HG03103 (cell line): ENCODE data around the gene GALNT11.
"Not testable (repeated sequence)": the region's sequence is repeated elsewhere in the genome, so short reads cannot be mapped to it uniquely, and the experiment has no call there.

Experiments
- ATAC-seq: cut with Tn5 transposase; IDR thresholded peaks from one replicate; pipeline ENCODE4 v1.9.1; 2021; ENCODE audit warnings: low read depth; ENCODE audit not compliant: unreplicated experiment

GALNT11 gene

DNA sequence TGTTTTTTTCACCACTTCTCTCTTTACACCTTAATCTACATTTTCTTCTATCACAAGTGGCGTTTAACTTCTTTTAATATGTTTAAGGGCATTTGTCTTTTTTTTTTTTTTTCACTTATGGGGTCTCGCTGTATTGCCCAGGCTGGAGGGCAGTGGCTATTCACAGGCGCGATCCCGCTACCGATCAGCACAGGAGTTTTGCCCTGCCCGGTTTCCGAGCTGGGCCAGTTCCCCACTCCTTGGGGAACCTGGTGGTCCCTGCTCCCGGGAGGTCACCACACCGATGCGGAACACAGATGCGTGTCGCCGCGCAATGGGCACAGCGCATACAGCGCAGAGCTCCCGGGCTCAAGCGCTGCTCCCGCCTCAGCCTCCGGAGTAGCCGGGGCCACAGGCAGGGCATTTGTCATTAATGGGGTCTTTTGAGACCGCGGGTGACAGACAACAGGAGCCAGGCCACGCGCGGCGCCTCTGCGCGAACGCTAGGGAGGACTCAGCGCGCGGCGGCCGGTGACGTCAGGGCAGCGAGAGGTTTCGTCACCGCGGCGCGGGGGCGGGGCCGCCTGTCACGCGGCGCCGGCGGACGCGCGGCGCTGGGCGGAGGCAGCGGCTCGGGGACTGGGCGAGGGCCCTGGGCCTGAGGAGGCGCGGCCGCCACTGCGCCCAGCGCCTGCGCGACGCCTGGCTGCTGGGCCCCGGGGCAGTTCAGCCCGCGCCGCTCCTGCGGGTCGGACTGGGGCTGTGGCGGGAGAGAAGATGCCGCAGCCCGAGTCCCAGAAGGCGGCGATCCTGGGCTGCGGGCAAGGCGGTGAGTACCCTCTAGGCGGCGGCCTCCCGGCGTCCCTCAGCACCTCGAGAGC is at the start of gene GALNT11:
GALNT11 (plus strand) TSS at position 598 of the 860 bp plus-strand sequence. CDS start 68,554 bp downstream, outside the sequence.
- ATAC-seq: peak; percentile 88

DNA sequence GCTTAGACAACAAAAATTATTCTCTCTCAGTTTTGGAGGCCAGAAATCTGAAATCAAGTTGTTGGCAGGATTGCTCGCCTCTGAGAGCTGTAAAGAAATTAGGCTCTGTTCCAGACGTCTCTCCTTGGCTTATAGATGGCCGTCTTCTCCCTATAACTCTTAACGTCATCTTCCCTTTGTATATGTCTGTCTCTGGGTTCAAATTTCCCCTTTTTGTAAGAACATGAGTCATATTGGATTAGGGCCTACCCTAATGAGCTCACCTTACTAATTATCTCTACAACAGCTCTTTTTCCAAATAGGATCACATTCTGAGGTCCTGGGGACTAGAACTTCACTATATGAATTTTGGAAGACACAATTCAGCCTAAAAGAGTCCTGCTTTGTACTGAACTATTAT is 46.9 kb upstream of the GALNT11 start:
- no peak for ATAC-seq

DNA sequence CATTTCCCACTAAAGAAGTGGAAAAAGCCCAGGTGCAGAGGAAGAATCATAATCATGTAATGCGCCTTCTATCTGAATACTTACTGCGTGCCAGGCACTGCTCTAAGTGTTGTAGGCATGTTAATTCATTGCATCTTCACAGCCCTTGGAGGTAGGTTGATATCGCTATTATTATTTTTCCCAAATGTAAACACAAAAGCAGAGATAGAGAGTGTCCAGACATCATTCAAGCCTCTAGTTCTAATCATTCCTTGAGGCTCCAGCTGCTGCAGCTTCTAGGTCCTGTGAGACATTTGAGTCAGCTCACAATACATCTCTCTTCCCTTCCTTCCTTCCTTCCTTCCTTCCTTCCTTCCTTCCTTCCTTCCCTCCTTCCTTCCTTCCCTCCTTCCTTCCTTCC is 44.3 kb upstream of the GALNT11 start:
- ATAC-seq: no peak

DNA sequence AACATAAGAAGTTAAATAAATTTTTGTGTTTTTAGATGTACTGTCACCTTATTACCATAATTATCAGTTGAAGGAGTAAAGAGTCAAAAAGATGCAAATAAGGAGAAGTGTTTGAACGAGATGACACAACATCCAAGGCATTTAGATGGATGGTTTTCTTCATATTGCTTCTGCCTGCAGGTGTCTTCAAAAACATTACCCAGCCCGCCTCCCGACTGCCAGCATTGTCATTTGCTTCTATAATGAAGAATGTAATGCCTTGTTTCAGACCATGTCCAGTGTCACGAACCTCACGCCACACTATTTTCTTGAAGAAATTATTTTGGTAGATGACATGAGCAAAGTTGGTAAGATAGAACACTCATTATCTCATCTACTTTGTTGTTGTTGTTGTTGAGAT is 42.7 kb upstream of the GALNT11 start:
- ATAC-seq: no peak

DNA sequence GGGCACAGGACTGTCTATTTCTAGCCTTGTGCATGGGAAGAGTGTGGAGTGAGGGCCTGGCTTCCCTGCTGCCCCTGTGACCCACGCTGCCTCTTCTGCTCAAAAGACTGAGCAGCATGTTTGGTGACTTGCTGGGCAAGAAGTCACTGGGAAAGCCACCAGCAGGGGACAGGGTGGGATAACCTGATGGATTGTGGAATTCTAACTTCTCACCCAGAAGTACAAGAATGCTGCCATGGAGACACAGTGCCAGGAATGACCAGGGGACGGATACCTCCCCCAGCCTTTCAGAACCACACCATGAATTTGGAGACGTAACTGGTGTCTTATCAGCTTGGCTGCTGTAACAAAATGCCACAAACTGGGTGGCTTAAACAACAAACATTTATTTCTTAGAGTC is 40.9 kb upstream of the GALNT11 start:
- ATAC-seq: no peak

DNA sequence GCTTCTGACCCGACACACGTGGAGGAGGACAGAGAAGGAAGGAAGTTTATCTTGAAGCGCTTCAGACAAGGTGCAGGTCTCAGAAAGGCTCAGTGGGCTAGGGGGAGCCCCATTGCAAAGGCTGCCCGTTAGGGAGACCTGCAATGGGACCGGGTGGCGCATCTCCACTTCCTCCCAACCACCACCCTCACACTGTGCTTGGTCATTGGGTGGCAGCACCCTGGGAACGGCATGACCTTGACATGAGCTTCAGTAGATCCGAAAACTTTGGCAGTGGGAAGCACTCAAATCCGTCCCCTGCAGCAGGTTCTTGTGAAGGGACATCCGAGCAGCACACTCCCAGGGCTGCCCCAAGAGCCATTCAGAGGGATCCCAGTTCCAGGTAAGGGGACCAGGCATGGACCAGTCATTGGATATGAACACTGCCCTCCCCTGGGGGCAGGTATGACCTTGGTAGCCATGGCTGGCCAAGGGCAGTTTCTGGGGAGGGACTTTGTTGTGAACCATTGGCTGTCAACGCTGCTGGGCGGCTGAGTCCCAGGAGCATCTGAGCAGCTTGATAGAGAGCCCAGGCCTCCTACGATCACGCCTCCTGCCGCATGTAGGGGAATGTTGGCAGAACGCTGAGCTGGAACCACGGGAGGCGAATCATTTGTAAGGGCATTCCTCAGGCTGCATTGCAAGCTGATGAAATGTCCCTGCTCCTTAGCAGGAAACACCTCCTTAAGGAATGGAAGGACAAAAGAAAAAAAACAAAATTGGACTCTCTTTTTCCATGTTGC is 37.5 kb upstream of the GALNT11 start:
- no peak for ATAC-seq

DNA sequence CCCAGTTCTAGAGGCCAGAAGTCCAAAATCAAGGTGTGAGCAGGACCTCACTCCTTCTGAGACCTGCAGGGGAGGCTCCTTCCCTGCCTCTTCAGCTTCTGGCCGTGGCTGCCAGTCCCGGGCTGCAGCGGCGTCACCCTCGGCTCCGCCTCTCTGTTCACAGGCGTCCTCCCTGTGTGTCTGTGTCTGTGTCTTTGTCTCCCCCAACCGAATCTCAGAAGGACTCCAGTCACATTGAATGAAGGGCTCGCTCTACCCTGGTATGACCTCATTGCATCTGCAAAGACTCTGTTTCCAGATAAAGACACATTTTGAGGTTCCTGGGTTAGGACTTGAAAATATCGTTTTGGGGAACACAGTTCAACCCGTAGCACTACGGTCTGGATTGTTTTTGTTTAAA is 33.1 kb upstream of the GALNT11 start:
- peak; percentile 91 for ATAC-seq

DNA sequence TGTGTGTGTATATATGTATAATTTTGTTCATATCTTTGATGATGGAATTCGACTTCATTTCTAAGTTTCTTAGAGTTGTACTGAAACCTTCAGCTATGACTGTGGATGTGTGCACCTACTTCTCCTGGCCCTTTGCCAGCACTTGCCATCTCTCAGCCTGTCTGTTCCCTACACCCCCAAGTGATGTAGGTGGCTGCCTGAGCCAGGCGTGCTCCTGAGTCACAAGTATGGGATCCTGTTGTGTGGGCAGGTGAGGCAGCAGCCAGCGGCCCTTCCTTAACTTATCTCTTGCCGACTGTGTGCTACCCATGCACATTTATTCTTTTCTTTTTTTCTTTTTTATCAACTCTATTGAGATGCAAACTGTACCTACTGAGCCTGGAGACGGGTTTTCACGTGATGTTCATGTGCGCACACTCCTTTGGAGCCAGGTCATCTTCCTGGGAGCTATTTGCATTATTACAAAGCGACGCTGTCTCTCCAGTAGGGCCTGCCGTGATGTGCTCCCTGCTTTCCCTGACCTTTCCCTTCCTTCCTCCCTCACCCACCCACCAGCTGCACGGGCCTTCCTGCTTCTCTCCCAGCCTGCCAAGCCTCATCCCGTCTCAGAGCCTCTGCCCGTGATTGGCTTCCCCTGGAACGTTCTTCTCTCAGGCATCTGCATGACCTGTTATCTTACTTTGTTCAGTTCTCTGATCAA is 31.3 kb upstream of the GALNT11 start:
- no peak for ATAC-seq

DNA sequence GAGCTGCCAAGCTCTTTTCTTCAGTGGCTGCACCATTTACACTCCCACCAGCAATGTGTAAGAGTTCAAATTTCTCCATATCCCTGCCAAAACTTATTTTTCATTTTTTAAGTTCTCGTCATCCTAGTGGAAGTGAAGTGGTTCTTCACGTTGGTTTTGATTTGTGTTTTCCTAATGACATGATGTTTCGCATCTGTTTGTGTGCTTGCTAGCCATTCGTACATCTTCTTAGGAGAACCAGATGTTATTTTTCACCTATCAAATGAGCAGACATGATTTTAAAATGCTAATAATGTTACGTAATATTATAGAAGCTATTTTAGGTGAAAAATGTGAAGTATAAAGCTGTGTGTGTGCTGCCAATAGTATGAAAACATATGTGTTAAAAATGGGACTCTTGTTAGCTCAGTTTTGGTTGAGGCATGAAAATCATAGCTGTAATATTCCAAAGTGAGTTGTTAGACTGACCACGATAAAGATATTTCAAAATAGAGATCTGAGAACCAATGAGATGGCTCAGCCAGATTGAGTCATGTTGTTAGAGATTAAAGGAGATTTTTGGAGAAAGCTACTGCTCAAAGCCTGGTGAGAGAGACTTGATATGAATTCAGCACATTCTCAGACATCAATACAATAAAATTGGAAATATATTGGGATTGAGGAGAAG is 25.9 kb upstream of the GALNT11 start:
- no peak for ATAC-seq

DNA sequence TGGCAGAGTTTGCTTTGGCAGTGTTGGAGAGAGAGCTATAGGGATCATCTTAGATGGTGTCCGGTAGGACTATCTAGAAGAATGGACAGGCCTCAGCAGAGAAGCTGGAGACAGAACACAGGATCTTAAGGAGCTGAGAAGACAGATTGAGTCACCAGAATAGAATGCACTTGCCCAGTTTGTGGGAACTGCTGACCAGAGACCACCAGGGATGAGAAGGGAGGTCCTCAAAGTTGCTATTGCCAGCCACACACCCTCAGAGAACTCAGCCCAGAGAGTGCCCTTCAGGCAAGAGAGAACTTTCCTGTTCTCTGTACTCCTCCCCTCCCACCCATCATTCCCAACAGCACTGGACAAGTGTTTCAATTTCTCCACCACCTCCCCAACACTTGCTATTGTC is 25.3 kb upstream of the GALNT11 start:
- ATAC-seq: no peak

DNA sequence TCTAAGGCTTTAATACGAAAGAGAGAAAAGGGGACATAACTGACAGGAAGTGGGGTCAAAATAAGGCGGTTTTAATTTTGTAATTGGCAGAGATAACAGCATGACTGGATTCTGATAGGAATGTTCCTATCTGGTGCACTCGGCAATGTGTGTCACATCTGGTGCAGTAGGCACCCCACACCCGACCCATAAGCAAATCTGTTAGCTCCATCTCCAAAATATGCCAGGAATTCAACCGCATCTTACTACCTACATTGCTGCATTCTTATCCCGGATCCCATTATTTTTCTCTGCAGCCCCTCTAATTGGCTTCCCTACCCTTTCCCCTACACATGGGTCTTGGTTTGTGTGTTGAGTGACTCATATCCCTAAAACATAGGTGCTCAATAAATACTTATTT is 19.1 kb upstream of the GALNT11 start:
- no peak for ATAC-seq

DNA sequence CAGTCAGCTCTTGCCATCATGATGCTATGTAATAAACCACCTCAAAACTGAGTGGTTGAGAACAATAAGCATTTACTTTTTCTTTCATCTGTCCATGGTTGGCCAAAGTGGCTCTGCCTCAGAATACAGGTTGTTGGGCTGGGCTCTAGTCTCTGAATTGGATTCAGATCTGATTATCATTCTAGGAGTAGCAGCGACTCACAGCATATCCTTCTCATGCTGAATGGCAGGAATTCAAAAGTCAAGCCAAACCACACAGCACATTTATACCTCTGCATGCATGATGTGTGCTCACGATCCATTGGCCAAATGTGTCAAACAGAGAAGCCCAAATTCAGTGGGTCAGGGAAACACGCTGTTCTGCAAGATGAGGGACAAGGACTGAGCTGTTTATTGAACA is 13.6 kb upstream of the GALNT11 start:
- ATAC-seq: no peak

DNA sequence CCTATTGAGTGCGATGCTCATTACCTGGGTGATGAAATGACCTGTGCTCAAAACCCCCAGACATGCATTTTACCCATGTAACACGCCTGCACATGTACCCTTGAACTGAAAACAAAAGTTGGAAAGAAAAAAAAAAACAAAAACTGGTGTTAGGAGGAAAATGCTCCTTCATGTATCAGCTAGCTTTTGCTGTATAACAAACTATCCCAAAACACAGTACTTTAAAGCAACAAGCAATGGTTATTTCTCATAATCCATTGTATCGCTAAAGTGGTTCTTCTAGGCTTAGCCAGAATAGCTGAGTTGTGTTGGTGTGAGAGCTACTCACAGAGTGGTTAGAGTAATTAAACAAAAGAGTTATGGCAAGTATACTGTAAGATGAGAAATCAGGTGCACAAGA is 12.2 kb upstream of the GALNT11 start:
- ATAC-seq: no peak

DNA sequence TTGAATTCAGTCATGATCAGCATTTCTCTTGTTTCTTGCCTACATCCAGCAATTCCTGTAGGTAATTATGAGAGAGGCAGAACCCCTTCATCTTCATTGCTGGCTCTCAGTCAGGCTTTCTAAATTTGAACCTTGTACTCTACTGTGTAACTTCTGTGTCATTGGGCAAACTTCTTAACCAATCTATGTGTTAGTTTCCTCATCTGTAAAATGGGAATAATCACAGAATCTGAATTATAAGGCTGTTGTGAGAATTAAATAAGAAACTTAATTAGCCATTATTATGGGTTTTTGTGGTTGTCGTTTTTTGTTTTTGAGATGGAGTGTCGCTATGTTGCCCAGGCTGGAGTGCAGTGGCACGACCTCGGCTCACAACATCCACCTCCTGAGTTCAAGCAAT is 11.5 kb upstream of the GALNT11 start:
- no peak for ATAC-seq

DNA sequence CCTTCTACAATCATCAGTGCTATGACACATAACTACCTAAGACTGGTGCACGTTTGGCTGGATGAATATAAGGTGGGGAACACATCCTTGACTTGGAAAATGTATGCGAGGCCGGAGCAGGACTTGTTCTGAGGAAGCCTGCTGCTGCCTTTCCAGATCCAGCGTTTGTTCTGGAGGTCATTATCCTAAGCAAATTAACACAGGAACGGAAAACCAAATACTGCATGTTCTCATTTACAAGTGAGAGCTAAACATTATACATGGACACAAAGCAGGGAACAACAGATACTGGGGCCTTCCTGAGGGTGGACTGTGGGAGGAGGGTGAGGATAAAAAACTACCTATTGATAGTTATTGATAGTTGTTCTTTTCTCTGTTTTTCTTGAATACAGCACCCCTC is 10.8 kb upstream of the GALNT11 start:
- no peak for ATAC-seq

DNA sequence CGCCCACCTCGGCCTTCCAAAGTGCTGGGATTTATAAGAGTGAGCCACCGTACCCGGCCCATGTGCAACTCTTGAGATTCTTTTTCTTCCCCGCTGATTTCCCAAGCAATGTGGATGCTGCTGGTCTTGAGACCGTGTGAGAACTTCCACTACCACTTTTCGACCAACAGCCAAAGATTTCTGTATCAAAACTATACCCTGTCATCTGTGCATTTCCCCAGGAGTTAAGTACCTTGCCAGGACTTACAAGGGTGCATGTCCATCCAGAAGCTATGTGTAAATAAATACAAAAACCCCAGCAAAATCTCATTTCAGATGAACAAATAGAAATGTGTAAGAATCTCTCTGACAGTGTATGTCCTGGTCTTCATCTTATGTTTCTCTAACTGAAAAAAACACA is 9.9 kb upstream of the GALNT11 start:
- ATAC-seq: no peak

DNA sequence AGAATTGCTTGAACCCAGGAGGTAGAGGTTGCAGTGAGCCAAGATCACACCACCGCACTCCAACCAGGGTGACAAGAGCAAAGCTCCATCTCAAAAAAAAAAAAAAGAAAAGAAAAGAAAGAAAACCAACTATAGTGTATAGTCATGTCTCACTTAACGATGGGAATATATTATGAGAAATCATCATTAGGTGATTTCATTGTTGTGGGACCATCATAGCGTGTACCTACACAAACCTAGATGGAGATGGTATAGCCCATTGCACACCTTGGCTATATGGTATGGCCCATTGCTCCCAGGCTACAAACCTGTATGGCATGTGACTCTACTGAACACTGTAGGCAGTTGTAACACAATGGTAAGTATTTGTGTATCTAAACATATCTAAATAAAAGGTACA is 8.5 kb upstream of the GALNT11 start:
- no peak for ATAC-seq

DNA sequence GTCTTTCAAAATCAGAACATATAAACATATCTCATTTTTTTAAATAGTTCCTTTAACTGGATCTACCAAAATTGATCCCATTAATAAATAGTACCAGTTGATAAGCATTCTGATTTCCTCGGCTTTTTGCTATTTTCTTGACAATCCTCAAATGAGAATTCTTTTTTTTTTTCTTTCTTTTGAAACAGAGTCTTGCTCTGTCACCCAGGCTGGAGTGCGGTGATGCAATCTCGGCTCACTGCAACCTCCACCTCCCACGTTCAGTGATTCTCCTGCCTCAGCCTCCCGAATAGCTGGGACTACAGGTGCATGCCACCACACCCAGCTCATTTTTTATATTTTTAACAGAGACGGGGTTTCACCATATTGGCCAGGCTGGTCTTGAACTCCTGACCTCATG is 7.8 kb upstream of the GALNT11 start:
- not testable (repeated sequence) for ATAC-seq

DNA sequence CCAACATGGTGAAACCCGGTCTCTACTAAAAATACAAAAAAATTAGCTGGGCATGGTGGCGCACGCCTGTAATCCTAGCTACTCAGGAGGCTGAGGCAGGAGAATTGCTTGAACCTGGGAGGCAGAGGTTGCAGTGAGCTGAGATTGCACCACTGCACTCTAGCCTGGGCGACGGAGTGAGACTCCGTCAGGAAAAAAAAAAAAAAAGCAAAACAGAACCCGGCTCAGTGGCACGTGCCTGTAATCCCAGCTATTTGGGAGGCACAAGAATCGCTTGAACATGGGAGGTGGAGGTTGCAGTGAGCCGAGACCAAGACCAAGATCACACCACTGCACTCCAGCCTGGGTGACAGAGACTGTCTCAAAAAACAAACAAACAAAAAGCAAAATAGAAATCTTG is 3.7 kb upstream of the GALNT11 start:
- not testable (repeated sequence) for ATAC-seq

DNA sequence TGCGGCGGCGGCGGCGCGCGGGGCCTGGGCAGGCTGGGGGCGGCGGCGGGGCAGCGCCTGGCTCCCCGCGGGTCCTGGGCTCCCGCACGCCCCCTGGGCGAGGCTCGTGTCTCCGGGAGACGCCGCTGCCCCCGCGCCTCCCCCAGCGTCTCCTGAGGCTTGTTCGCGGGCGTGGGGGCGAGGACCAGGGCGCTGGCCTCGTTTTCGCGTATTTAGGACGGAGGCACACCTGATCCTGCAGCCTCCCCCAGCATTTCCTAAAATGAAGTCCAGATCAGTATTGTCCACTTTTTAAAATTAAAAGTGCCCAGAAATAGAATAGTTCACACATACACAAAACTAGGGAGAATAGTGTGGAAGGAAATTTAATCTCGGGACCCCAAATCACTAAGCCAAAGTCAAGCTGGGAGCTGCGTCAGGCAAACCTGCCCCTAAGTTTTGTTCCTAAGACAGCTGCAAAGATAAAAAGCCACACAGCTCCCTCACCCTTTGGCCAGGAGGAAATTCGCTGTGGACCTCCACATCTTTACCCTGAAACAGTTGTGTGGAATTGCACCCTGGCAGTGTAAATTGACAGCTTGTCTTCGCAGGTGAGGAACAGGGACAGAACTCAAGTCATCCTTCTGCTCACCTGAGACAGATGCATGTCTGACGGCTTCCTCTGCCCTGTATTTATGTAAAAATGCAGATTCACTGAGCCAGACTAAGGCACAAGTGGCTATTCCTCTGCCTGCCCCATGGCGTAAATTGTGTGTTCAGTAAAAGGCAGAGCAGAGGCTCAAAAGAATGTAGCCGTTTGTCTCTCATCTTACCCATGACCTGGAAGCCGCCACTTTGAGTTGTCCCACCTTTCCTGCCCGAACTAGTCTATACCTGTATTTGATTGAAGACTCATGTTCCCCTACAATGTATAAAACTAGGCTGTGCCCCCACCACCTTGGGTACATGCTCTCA is 740 bp downstream of the GALNT11 start:
- no peak for ATAC-seq
